ENCODE measurements around the gene AFTPH.

AFTPH gene

GRCh38 chr2:64615192-64615763, 91.2 kb downstream of the AFTPH start:
- no peak for DNase-seq

GRCh38 chr2:64615844-64616536, 91.9 kb downstream of the AFTPH start:
- no peak for DNase-seq

DNA sequence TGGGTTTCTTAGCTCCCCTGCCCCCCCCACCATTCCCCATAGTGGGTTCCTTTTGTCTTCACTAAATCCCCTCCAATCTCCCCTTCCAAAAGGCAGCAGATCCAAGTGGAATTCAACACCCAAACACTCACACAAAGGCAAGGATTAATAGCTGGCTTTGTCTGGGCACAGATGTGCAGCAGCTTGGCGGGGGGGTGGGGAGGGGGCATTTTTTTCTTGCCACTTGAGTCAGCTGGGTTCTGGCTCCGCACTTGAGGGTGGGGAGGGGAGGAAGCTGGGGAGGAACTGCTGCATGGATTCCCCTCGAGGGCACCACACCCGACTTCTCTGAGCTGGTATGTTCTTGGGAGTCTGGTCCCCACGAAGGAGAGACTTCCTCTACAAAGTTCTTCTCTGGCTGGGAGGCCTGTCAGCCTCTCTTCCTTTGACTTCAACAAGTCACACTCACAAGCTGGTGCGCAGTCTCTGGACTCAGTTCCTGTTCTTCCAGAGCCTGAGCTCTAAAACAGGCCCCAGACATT, 93.6 kb downstream of the AFTPH start:
- no peak for DNase-seq

- no peak for DNase-seq
Observed at GRCh38 chr2:64620661-64621060, 96.5 kb downstream of the AFTPH start.

- no peak for DNase-seq
Observed at GRCh38 chr2:64622443-64623241, 98.5 kb downstream of the AFTPH start.

GRCh38 chr2:64623242-64623850, 99.2 kb downstream of the AFTPH start:
- no peak for DNase-seq

DNA sequence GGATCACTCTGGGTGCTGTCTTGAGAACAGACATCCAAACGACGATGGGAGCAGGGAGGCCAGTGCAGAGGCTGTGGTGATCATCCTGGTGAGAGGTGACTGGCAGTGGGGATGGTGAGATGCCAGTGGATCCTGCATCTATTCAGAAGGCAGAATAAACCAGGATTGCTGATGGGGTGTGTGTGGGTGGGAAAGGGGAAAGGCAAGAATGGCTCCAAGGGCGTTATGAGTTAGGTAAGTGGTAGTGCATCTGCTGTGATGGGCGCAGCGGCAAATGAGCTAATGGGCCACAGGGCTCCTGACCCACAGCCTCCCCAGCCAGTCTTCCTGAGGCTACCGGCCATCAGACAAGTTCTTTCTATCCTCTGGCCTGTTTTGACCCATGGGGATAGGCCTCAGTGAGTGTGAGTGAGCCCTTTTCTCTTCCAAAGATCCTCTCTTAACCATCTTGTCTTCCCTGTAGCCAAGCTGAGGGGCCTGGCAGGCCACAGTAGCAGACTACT, 100.0 kb downstream of the AFTPH start:
- no peak for DNase-seq

DNA sequence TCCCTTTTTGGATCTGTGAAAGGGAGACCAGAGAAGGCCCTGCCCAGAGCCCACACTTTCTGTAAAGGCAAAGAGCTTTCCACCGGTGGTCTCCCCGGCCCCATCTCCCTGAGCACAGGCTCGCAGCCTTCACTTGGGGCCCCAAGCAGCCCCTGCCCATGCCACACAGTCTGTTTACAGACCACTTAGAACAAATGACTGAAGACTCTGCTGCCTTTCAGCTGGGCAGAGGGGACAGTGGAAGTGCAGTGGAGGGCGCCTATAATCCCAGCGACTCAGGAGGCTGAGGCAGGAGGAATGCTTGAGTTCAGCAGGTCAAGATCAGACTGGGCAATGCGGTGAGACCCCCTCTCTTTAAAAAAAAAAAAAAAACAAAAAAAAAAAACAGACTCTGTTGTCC, 100.7 kb downstream of the AFTPH start:
- DNase-seq: no peak

GRCh38 chr2:64625299-64626145, 101.4 kb downstream of the AFTPH start:
- no peak for DNase-seq

DNA sequence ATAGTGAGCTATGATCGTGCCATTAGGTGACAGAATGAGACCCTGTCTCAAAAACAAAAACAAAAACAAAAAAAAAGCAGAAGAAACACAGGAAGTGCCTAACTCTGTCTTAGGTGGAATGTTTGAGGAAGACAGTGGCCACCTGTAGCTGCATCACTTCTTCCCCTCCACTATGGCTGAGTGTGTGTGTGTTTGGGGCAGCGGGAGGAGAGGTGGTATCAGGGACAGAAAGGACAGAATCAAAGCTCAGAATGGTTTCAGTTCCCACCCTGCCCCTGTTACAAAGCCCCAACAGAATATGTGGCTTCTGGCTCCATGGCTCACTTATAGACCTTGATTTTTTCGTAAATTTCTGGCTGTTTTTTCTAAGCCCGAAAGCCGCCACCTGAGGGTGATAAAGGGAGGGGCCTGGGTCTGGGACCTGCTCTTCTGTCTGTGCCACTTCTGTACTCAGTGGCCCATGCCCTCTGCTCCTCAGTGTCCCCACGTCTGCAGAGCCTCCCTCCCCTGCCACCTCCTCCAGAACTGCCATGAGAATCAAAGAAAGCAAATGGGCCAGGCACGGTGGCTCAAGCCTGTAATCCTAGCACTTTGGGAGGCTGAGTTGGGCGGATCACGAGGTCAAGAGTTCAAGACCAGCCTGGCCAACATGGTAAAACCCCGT, 102.2 kb downstream of the AFTPH start:
- DNase-seq: no peak

- DNase-seq: no peak
Observed at GRCh38 chr2:64626963-64627760, 103.0 kb downstream of the AFTPH start.

GRCh38 chr2:64627860-64628841, 104.0 kb downstream of the AFTPH start:
- no peak for DNase-seq

GRCh38 chr2:64629329-64629781, 105.2 kb downstream of the AFTPH start:
- DNase-seq: no peak

DNA sequence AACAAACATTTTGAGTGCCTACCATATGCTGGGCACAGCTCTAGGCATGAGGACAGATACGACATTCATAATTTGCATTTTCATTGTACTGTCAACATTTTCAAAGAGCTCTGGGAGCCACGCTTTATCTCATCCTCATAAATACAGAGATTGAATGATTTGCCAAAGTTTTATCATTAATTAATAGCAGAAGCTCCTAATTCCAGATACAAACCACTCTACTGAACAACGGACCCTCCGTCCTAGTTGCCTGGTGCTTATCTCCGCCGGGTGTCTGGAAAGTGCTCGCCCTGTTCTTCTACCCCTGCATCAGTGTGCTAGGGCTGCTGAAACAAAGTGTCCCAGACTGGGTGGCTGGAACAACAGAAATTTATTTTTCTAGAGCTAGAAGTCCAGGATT, 105.7 kb downstream of the AFTPH start:
- no peak for DNase-seq

- DNase-seq: no peak
Observed at GRCh38 chr2:64630752-64631151, 106.6 kb downstream of the AFTPH start.

DNA sequence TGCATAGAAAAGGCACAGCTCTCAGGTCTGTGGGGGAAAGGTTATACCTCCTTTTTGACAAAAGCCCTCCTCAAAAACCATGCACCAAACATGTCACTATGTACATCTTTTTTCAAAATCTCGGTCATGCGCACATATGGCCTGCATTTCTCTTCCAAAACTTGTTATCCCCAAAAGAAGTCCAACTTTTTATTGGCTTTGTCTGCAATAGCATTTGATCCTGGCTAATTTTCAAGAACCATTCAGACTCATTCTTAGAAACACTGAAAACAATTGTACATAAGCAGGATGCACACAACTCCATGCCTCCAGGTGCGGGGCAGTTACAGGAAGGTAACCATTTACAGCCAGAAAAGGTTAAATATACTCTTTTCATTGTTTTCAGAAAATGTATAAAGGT, 107.6 kb downstream of the AFTPH start:
- DNase-seq: no peak

GRCh38 chr2:64632835-64633819, 109.0 kb downstream of the AFTPH start:
- no peak for DNase-seq
